ENCODE measurements around the gene CLDN15.

The CLDN15 gene

GRCh38 chr7:101243646-101244374 lies 6.2 kb upstream of the CLDN15 start:
- peak in 1 of 2 experiments; percentile 11 for DNase-seq

DNA sequence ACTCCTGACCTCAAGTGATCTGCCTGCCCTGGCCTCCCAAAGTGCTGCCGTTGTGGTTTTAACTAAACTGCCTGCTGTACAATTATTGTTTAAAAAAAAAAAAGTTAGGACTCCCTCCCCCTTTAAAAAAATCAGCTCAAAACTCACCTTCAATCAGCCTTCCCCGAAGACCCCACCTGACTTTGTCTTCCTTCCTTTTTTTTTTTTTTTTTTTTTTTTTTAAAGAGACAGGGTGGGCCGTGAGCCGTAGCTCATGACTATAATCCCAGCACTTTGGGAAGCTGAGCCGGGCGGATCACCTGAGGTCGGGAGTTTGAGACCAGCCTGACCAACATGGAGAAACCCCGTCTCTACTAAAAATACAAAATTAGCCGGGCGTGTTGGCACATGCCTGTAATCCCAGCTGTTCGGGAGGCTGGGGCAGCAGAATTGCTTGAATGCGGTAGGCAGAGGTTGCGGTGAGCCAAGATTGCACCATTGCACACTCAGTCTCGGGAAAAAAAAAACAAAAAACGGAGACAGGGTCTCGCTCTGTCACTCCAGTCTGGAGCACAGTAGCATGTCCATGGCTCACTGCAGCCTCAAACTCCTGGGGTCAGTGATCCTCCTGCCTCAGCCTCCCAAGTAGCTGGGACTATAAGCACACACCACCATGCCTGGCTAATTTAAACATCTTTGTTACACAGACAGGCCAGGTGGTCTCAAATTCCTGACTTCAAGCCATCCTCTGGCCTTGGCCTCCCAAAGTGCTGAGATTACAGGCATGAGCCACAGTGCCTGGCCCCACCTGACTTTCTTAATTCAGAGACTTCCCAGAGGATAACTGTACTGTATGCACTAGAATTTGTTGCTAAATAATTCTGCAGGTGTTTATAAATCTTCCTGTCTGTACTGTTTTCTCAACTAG lies 4.1 kb upstream of the CLDN15 start:
- no peak for DNase-seq

GRCh38 chr7:101241015-101241363 lies 3.4 kb upstream of the CLDN15 start:
- DNase-seq: no peak

- no peak for DNase-seq
Measured at GRCh38 chr7:101240226-101241014, 2.8 kb upstream of the CLDN15 start.

DNA sequence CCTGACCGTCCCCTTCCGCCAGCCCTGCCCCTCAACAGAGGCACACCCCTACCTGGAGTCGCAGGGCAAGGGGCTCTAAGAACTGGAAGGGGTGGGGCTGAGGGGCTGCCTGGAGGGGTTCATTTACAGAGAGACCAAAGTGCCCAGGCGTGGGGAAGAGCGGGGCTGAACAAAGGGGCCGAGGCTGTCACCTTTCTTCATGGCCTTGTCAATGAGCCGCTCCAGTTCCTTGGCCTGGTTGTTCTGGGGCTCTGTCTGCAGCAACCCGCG lies 2.3 kb upstream of the CLDN15 start:
- DNase-seq: no peak

GRCh38 chr7:101239191-101239950 lies 1.8 kb upstream of the CLDN15 start:
- DNase-seq: no peak

DNA sequence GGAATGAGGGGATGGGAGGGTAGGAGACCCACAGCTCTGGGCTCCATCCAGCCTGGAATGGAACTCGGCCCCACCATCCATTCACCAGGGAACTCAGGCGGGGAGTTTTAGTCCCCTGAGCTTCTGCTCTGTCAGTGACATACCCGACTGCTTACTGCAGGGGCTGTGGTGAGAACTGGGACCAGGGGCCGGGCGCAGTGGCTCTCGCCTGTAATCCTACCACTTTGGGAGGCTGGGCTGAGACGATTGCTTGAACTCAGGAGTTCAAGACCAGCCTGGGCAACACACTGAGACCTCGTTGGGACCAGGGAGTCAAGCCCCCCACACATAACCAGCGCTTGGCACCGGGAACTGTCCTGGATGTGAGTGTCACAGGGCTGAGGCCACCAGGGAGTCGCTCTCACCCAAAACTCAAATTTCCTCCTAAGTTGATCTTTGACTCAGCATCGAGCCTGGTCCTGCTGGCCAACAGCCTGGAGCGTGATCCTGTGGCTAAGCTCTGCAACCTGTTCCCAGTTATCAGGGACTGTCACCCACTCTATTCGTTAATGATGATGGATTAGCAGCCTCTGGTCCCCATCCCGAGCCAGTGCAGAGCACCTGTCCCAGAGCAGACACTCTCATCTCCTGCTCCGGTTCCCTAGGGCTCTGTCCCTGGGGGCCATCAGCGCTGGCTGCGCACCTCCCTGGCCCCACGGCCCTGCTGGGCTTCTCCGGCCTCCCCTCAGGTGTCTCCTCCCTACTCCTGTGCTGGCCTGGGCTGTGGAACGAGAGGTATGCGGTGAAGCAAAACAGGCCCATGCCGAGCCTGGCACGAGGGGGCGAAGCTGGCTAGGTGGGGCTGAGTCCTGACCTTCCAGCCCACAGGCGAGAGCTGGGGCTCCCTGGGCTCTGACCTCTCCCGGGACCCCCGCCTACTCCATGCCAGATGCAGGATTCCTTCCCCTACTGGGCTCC lies 902 bp upstream of the CLDN15 start:
- no peak for DNase-seq

DNA sequence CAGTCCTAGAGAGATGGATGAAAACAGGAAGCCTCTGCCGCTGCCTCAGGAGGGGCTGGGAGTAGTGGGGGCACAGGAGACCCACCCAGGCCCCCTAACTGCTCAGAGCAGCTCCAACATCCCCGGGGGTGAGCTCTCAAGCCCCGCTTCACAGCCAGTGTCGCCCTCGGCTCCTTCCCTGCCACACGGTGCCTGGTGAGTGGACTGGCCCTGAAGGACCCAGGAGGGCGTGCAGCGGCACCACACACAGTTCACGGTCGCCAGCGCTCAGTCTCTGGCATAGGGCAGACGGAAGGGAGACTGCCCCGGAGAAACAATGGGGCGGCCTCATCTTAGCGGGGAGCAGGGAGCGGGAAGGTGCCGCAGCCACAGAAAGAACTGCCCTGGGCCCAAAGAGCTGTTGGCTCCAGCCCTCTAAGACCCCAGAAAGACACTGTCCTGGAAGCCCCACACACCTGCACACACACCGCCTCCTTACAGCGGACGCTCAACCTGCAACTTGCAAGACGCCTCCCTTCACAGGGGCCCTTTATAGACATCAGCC lies 1.2 kb downstream of the CLDN15 start:
- DNase-seq: no peak

- DNase-seq: no peak
Measured at GRCh38 chr7:101235522-101235921, 2.1 kb downstream of the CLDN15 start.

- DNase-seq: no peak
Measured at GRCh38 chr7:101235050-101235449, 2.6 kb downstream of the CLDN15 start.

DNA sequence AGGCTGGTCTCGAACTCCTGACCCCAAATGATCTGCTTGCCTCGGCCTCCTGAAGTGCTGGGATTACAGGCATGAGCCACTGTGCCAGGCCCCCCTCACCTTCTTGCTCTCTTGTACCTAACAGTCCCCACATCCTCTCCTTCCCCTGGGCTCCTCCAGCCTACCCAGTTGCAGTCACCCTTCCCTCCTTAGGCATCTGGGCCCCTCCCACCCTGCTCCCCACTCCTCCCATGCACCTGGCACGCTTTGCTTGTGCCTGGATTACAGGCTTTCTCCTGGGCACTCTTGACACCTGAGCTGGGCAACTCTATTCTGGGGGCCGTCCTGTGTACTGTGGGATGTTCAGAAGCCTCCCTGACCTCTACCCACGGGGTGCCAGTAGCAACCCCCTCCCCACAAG lies 3.0 kb downstream of the CLDN15 start:
- no peak for DNase-seq

DNA sequence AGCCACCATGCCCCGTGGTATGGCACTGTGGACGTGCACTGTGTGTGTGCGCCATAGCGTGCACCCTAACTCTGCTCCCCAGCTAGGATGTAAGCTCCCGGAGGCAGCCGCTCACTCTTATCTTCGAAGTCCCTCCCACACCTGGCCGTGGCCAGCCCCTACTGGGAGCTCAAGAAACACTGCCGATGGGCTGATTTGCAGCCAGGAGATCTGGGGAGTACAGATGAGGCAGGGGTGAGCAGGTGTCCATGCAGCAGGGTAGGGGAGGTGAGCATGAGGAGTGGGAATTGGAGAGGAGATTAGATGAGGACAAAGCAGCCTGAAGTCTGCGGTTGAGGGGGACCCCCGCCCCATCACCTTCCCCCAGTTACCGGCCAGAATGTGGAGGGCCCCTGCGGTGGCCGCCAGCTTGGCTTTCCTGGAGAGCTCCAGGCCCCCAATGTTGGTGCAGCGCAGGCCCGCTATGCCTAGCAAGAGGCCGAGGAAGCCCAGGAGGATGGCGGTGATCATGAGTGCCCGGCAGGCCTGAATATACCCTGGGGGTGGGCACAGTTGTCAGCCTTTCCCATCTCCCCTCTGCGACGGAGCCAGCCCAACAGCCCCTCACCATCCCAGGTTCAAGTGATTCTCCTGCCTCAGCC lies 3.6 kb downstream of the CLDN15 start:
- DNase-seq: no peak

DNA sequence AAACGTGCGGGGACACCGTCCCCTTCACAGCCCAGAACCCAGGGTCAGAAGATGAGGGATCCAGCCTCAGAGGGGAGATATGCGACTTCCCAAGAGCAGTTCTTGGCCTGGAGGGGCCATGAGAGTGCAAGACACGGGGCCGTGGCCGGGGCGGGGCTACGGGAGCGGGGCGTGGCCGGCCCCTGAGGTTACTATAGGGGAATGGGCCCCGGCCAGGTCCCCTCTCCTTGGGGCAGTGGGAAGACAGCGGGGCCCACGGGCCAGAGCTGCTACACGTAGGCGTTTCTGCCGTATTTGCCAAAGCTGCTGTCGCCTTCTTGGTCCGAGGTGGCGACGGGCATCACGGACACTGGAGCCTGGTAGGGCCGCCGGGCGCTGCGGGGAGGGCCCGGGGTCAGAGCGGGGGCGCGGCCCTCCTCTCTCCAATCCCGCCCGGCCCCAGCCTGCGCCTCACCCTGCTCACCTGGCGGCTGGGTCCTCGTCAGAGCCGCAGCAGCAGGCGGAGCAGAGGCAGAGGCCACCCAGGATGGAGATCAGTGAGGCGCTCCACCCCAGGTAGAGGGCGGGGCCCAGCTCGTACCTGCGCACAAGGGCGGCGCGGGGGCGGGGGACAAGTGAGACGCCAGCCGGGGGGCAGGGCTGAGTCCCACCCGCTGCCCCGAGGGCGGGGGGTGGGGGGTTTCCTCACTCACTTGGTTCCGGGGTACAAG lies 5.3 kb downstream of the CLDN15 start:
- DNase-seq: no peak

GRCh38 chr7:101231644-101232043 lies 6.0 kb downstream of the CLDN15 start:
- no peak for DNase-seq

GRCh38 chr7:101226721-101227120 lies 10.9 kb downstream of the CLDN15 start:
- no peak for DNase-seq

DNA sequence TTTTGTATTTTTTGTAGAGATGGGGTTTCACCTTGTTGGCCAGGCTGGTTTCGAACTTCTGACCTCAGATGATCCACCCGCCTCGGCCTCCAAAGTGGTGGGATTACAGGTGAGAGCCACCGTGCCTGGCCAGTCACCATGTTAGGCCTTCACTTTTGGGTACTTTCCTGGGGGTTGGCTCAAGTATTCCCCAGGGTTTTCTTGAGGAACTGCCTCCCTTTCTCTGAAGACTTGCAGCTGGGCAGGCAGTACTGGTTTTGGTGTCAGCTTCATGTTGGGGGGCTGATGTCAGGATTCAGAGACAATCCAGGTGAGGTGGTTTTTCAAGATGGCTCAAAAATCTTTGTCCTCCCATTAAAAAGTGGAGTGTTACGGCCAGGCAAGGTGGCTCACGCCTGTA lies 12.0 kb downstream of the CLDN15 start:
- no peak for DNase-seq

- DNase-seq: no peak
Measured at GRCh38 chr7:101223528-101223927, 14.1 kb downstream of the CLDN15 start.

- DNase-seq: no peak
Measured at GRCh38 chr7:101222275-101222830, 15.2 kb downstream of the CLDN15 start.

GRCh38 chr7:101220295-101220694 lies 17.3 kb downstream of the CLDN15 start:
- DNase-seq: no peak
